ENCODE measurements around the gene MFGE8.
"Not testable (repeated sequence)": the region's sequence is repeated elsewhere in the genome, so short reads cannot be mapped to it uniquely, and the experiment has no call there.

The MFGE8 gene

GRCh38 chr15:88950600-88951160 lies 37.5 kb upstream of the MFGE8 start:
- TF ChIP-seq CTCF (conservative IDR thresholded peaks at IDR 0.05; ENCODE audit: low read depth), result no peak
- POLR2A ChIA-PET (ENCODE audit: low non-redundant PET), result no interaction called here
- CTCF ChIA-PET, result interaction anchor here (0.7 kb wide), 1 partner anchor 50 kb away, joined by 3 read pairs; no protein-coding TSS in a partner anchor
- DNase-seq (ENCODE audit: low spot score), result no peak
- no peak overlapping the region for H3K27ac ChIP-seq

- H3K27ac ChIP-seq, result no peak overlapping the region
- ChIA-PET CTCF (interaction anchor here (0.7 kb wide), 1 partner anchor 50 kb away, joined by 3 read pairs; no protein-coding TSS in a partner anchor), POLR2A (ENCODE audit: low non-redundant PET) (no interaction called here)
- no peak for DNase-seq (ENCODE audit: low spot score)
- no peak for TF ChIP-seq CTCF (conservative IDR thresholded peaks at IDR 0.05; ENCODE audit: low read depth)
Measured at GRCh38 chr15:88949734-88950400, 36.7 kb upstream of the MFGE8 start.

GRCh38 chr15:88940110-88940675 lies 27.0 kb upstream of the MFGE8 start:
- CTCF ChIA-PET, result no interaction called here
- TF ChIP-seq CTCF (conservative IDR thresholded peaks at IDR 0.05; ENCODE audit: low read depth), result no peak
- POLR2A ChIA-PET (ENCODE audit: low non-redundant PET), result interaction anchor here (0.6 kb wide), 1 partner anchor 12 kb away, joined by 3 read pairs; no protein-coding TSS in a partner anchor
- no peak overlapping the region for H3K27ac ChIP-seq
- no peak for DNase-seq (ENCODE audit: low spot score)

GRCh38 chr15:88939486-88939806 lies 26.3 kb upstream of the MFGE8 start:
- no peak for TF ChIP-seq CTCF (conservative IDR thresholded peaks at IDR 0.05; ENCODE audit: low read depth)
- H3K27ac ChIP-seq, result no peak overlapping the region
- DNase-seq (ENCODE audit: low spot score), result no peak
- ChIA-PET POLR2A (ENCODE audit: low non-redundant PET) (no interaction called here), CTCF (no interaction called here)

GRCh38 chr15:88938802-88939485 lies 25.8 kb upstream of the MFGE8 start:
- no peak overlapping the region for H3K27ac ChIP-seq
- CTCF ChIA-PET, result interaction anchor here (1.3 kb wide), 1 partner anchor 41 kb away, joined by 5 read pairs; no protein-coding TSS in a partner anchor
- no peak for DNase-seq (ENCODE audit: low spot score)
- TF ChIP-seq CTCF (conservative IDR thresholded peaks at IDR 0.05; ENCODE audit: low read depth), result no peak
- POLR2A ChIA-PET (ENCODE audit: low non-redundant PET), result no interaction called here

- CTCF ChIA-PET; DNase-seq (ENCODE audit: low spot score); POLR2A ChIA-PET (ENCODE audit: low non-redundant PET); H3K27ac ChIP-seq: not testable (repeated sequence)
Measured at GRCh38 chr15:88934449-88934848, 21.3 kb upstream of the MFGE8 start.

Measured in RWPE1 (cell line).